Keratinocyte (primary cell): ENCODE measurements around the gene MT2A. TPM values are rescaled to one million over a fixed set of nuclear protein-coding genes. Genes with fewer than 3 reads are reported as not detected.
A peak's percentile ranks its signal among the peaks of the same experiment; 100 is the strongest.

Source experiments
- DNase-seq: peaks from one replicate; pipeline ENCODE4 v3.0.0-alpha.2; 2011; ENCODE audit warnings: low read depth, missing footprints, low spot score
- FAIRE-seq: peaks from 2 replicates; lab custom pipeline; 2011; peaks lifted over from hg19 to GRCh38; lab: Jason Lieb, UNC
- H2AFZ ChIP-seq: 2 replicates; pipeline ENCODE4 v1.6.0; 2012; ENCODE audit warnings: low read length, control low read depth, inconsistent platforms; ENCODE audit not compliant: control insufficient read depth
- H3K27ac ChIP-seq: 2 replicates; pipeline ENCODE4 v1.5.1; 2011; ENCODE audit warnings: low read length; ENCODE audit not compliant: control insufficient read depth, insufficient read depth
- H3K27me3 ChIP-seq: 3 replicates; pipeline ENCODE4 v1.6.0; 2011; ENCODE audit warnings: low read length; ENCODE audit not compliant: control insufficient read depth, insufficient read depth; ENCODE audit errors: extremely low read depth
- H3K36me3 ChIP-seq, 2 experiments: 2 replicates in 1 of 2; 3 replicates in 1 of 2; pipeline ENCODE4 v1.5.1; 2011; ENCODE audit warnings: low read length in 2 of 2, mild to moderate bottlenecking in 1 of 2; ENCODE audit not compliant: control insufficient read depth in 2 of 2, insufficient read depth in 2 of 2; ENCODE audit errors: extremely low read depth in 1 of 2
- H3K4me1 ChIP-seq: 3 replicates; pipeline ENCODE4 v1.5.1; 2011; ENCODE audit warnings: low read length; ENCODE audit not compliant: control insufficient read depth, insufficient read depth; ENCODE audit errors: extremely low read depth
- H3K4me2 ChIP-seq: 3 replicates; pipeline ENCODE4 v1.6.0; 2011; ENCODE audit warnings: low read depth, low read length; ENCODE audit not compliant: control insufficient read depth, insufficient read depth; ENCODE audit errors: extremely low read depth
- H3K4me3 ChIP-seq, 3 experiments: fragments of 200-600 bp in 1 of 3; sonication (generic) in 1 of 3; 2 replicates in 2 of 3; 3 replicates in 1 of 3; pipeline ENCODE4 v1.5.1; 2011 to 2016; ENCODE audit warnings: low read length in 3 of 3, mild to moderate bottlenecking in 3 of 3, control low read depth in 2 of 3, inconsistent platforms in 1 of 3, low read depth in 1 of 3, mixed read lengths in 1 of 3, mixed run types in 1 of 3, moderate library complexity in 1 of 3; ENCODE audit not compliant: control insufficient read depth in 2 of 3, insufficient read depth in 2 of 3; ENCODE audit errors: extremely low read depth in 1 of 3
- H3K79me2 ChIP-seq: 2 replicates; pipeline ENCODE4 v1.6.0; 2012; ENCODE audit warnings: low read length; ENCODE audit not compliant: control insufficient read depth, insufficient read depth
- H3K9ac ChIP-seq: 3 replicates; pipeline ENCODE4 v1.6.0; 2011; ENCODE audit warnings: low read length; ENCODE audit not compliant: control insufficient read depth, insufficient read depth; ENCODE audit errors: extremely low read depth
- H3K9me1 ChIP-seq: 3 replicates; pipeline ENCODE4 v1.6.0; 2011; ENCODE audit warnings: low read length; ENCODE audit not compliant: control insufficient read depth, insufficient read depth; ENCODE audit errors: extremely low read depth
- H3K9me3 ChIP-seq: 2 replicates; pipeline ENCODE4 v1.5.1; 2012; ENCODE audit warnings: low read depth, low read length; ENCODE audit not compliant: control insufficient read depth
- H4K20me1 ChIP-seq: 3 replicates; pipeline ENCODE4 v1.6.0; 2011; ENCODE audit warnings: low read length; ENCODE audit not compliant: control insufficient read depth, insufficient read depth; ENCODE audit errors: extremely low read depth
- EZH2 ChIP-seq: IDR thresholded peaks from one replicate; pipeline ENCODE4 v1.6.1; 2012; ENCODE audit warnings: inconsistent platforms, mild to moderate bottlenecking, low read length, moderate library complexity
- dilution Hi-C: fragments of 300-500 bp; cut with MboI; formaldehyde crosslinking; loops from one replicate; pipeline ENCODE4 v1.7.0; 2020; ENCODE audit warnings: low sequenced_read_pairs; ENCODE audit not compliant: extremely low pct_ligation_motif_present
- polyA plus RNA-seq, 5 experiments: library from polyadenylated mRNA; depleted of rRNA in 3 of 5; stranded (reverse) in 3 of 5; stranded (forward) in 1 of 5; unstranded in 1 of 5; fragments of >200 nt; gene quantifications; 1 replicate in 1 of 5; 2 replicates in 3 of 5; 3 replicates in 1 of 5; pipeline versions ENCODE4 v1.2.1 to v1.2.3, GENCODE V29; 2011 to 2012; ENCODE audit warnings: missing spikeins in 2 of 5, low read depth in 1 of 5, low replicate concordance in 1 of 5
- TF ChIP-seq, protein P1 (sequence below), 3 experiments: IDR thresholded peaks in 1 of 3; conservative IDR thresholded peaks in 1 of 3; optimal IDR thresholded peaks in 1 of 3; 2 replicates in 2 of 3; 3 replicates in 1 of 3; pipeline versions ENCODE3 to v1.5.1; 2011; ENCODE audit warnings: low read length in 3 of 3, mild to moderate bottlenecking in 3 of 3, moderate library complexity in 2 of 3, control low read depth in 1 of 3, inconsistent platforms in 1 of 3; ENCODE audit not compliant: insufficient read depth in 2 of 3; ENCODE audit errors: extremely low read depth in 1 of 3

Gene MT2A
- polyA plus RNA-seq, 1 donor (not counting 4 experiments of a cell fraction or from before 2014, with no cell fraction given), result 990 TPM

DNA sequence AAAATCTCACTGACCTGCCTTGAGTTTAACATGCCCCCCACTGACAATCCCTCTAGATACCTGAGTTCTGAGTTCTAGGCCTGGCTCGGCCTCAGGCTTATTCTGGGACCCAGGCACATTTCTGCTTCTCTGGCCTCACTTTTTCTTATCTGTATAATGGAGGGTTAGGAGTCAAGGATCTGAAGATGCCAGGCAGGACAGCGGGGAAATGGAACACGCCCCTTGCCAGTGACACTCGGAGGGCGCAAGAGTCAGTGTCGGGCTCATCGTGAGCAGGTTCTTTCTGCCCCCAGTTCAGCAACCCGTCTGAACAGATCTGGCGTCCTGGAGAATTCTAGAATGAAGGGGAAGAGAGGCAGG lies 19.6 kb upstream of the MT2A start:
- Histone ChIP-seq H3K4me1 (peaks cover 4% of the 10 kb centered on the region), H3K27me3 (peaks cover 38% of the 10 kb centered on the region), H3K27ac (no peak overlapping the region), H3K4me2 (peak overlapping the region; percentile 60), H3K36me3 (no peaks in the 10 kb centered on the region), H3K79me2 (no peaks in the 10 kb centered on the region), H3K9ac (no peak overlapping the region), H4K20me1 (no peaks in the 10 kb centered on the region), H3K9me1 (no peaks in the 10 kb centered on the region), H3K9me3 (no peaks in the 10 kb centered on the region), H3K4me3 (no peak overlapping the region), H2AFZ (no peak overlapping the region)
- FAIRE-seq (no peak), DNase-seq (no peak)
- dilution Hi-C loops, result no loop called here
- TF ChIP-seq, protein P1, sequence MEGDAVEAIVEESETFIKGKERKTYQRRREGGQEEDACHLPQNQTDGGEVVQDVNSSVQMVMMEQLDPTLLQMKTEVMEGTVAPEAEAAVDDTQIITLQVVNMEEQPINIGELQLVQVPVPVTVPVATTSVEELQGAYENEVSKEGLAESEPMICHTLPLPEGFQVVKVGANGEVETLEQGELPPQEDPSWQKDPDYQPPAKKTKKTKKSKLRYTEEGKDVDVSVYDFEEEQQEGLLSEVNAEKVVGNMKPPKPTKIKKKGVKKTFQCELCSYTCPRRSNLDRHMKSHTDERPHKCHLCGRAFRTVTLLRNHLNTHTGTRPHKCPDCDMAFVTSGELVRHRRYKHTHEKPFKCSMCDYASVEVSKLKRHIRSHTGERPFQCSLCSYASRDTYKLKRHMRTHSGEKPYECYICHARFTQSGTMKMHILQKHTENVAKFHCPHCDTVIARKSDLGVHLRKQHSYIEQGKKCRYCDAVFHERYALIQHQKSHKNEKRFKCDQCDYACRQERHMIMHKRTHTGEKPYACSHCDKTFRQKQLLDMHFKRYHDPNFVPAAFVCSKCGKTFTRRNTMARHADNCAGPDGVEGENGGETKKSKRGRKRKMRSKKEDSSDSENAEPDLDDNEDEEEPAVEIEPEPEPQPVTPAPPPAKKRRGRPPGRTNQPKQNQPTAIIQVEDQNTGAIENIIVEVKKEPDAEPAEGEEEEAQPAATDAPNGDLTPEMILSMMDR (optimal IDR thresholded peaks at IDR 0.05 in 1 of 3, IDR thresholded peaks at IDR 0.05 in 1 of 3, conservative IDR thresholded peaks at IDR 0.05 in 1 of 3; ENCODE audit: extremely low read depth in 1 of 3, insufficient read depth in 2 of 3, low read length in 3 of 3), result no peak
- no peak for TF ChIP-seq EZH2

DNA sequence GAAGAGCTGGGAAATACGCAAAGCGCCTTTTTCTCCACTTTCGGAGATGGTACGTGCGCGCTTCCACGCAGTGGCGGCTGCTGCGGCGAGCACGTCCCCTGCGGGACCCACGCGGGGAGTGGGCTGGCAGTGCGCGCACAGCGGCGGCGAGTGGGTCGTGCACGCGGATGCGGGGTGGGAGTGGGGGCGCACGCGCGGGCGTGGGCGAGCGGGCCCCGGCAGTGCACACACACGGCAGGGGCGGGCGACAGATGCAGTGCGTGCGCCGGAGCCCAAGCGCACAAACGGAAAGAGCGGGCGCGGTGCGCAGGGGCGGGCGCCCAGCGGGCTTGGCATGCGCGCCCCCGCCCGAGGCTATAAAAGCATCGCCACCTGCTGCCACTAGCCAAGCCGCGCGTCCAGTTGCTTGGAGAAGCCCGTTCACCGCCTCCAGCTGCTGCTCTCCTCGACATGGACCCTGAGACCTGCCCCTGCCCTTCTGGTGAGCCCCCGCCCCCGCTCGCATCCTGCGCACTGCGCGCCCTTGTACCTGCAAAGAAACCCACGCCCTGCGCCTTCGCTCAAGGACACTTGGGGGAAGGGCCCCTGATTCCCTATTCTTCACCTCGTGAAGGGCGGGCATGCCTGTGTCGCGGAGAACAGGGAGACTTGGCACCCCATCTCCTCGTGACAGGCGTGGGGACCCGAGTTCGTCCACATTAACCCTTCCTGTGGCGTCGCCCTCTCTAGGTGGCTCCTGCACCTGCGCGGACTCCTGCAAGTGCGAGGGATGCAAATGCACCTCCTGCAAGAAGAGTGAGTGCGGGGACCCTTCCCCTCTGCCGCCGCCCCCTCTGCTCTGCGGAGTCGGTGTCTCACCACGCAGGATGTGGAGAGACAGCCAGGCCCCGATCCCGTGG lies 19.0 kb upstream of the MT2A start, which contains the start of gene MT3:
MT3 (plus strand) TSS at position 388 of the 899 bp plus-strand sequence; CDS start at position 451, 63 bp downstream.
- Histone ChIP-seq H3K27me3 (peaks cover 38% of the 10 kb centered on the region), H3K4me2 (peak within 1 kb of the TSS; percentile 60), H3K36me3 (no peaks in the 10 kb centered on the region), H3K27ac (no peak within 1 kb of the TSS), H3K9me1 (no peaks in the 10 kb centered on the region), H3K4me1 (peaks cover 4% of the 10 kb centered on the region), H4K20me1 (no peaks in the 10 kb centered on the region), H3K9me3 (no peaks in the 10 kb centered on the region), H3K9ac (no peak within 1 kb of the TSS), H2AFZ (no peak within 1 kb of the TSS), H3K79me2 (no peaks in the 10 kb centered on the region), H3K4me3 (no peak within 1 kb of the TSS)
- TF ChIP-seq, protein P1 (optimal IDR thresholded peaks at IDR 0.05 in 1 of 3, IDR thresholded peaks at IDR 0.05 in 1 of 3, conservative IDR thresholded peaks at IDR 0.05 in 1 of 3; ENCODE audit: extremely low read depth in 1 of 3, insufficient read depth in 2 of 3, low read length in 3 of 3), result no peak
- peak; percentile 44 for TF ChIP-seq EZH2
- dilution Hi-C loops, result no loop called here
- DNase-seq (no peak), FAIRE-seq (no peak)
